Mesodermal cell (in vitro differentiated cells): ENCODE results near the gene GATAD2A. TPM values are rescaled to one million over a fixed set of nuclear protein-coding genes. Genes with fewer than 3 reads are reported as not detected.

ENCODE experiments used
- H3K27ac ChIP-seq: 2 replicates; pipeline ENCODE4 v1.7.0; 2013; ENCODE audit warnings: mild to moderate bottlenecking, low read depth, low read length, moderate library complexity; ENCODE audit not compliant: severe bottlenecking
- H3K36me3 ChIP-seq: 2 replicates; pipeline ENCODE4 v1.7.1; 2013; ENCODE audit warnings: mild to moderate bottlenecking, low read length, moderate library complexity; ENCODE audit not compliant: control insufficient read depth, insufficient read depth
- H3K4me1 ChIP-seq: one replicate; pipeline ENCODE4 v1.7.1; 2013; ENCODE audit warnings: mild to moderate bottlenecking, low read length; ENCODE audit not compliant: insufficient read depth, control insufficient read depth, poor library complexity, severe bottlenecking
- H3K4me3 ChIP-seq: 2 replicates; pipeline ENCODE4 v1.7.0; 2013; ENCODE audit warnings: low read length, control low read depth, mild to moderate bottlenecking; ENCODE audit not compliant: insufficient read depth, poor library complexity, severe bottlenecking; ENCODE audit errors: extremely low read depth
- H3K9me3 ChIP-seq: 2 replicates; pipeline ENCODE4 v1.7.1; 2013; ENCODE audit warnings: mild to moderate bottlenecking, low read length, moderate library complexity; ENCODE audit not compliant: control insufficient read depth
- WGBS, 2 experiments: methylation state at CpG; one replicate each; pipeline ENCODE4 v1.1.5; 2013; ENCODE audit warnings: missing lambda C conversion rate in 2 of 2; ENCODE audit not compliant: insufficient coverage in 2 of 2; 5-methylcytosine and 5-hydroxymethylcytosine counted together
- polyA plus RNA-seq, 2 experiments: library from polyadenylated mRNA; stranded (reverse); fragments of 50-300 nt; gene quantifications; one replicate each; pipeline ENCODE4 v1.2.3, GENCODE V29; 2013

Gene GATAD2A, protein sequence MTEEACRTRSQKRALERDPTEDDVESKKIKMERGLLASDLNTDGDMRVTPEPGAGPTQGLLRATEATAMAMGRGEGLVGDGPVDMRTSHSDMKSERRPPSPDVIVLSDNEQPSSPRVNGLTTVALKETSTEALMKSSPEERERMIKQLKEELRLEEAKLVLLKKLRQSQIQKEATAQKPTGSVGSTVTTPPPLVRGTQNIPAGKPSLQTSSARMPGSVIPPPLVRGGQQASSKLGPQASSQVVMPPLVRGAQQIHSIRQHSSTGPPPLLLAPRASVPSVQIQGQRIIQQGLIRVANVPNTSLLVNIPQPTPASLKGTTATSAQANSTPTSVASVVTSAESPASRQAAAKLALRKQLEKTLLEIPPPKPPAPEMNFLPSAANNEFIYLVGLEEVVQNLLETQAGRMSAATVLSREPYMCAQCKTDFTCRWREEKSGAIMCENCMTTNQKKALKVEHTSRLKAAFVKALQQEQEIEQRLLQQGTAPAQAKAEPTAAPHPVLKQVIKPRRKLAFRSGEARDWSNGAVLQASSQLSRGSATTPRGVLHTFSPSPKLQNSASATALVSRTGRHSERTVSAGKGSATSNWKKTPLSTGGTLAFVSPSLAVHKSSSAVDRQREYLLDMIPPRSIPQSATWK
- 59.4 TPM for polyA plus RNA-seq (2013, experiment 1 of 2)
- 55.6 TPM for polyA plus RNA-seq (2013, experiment 2 of 2)

DNA sequence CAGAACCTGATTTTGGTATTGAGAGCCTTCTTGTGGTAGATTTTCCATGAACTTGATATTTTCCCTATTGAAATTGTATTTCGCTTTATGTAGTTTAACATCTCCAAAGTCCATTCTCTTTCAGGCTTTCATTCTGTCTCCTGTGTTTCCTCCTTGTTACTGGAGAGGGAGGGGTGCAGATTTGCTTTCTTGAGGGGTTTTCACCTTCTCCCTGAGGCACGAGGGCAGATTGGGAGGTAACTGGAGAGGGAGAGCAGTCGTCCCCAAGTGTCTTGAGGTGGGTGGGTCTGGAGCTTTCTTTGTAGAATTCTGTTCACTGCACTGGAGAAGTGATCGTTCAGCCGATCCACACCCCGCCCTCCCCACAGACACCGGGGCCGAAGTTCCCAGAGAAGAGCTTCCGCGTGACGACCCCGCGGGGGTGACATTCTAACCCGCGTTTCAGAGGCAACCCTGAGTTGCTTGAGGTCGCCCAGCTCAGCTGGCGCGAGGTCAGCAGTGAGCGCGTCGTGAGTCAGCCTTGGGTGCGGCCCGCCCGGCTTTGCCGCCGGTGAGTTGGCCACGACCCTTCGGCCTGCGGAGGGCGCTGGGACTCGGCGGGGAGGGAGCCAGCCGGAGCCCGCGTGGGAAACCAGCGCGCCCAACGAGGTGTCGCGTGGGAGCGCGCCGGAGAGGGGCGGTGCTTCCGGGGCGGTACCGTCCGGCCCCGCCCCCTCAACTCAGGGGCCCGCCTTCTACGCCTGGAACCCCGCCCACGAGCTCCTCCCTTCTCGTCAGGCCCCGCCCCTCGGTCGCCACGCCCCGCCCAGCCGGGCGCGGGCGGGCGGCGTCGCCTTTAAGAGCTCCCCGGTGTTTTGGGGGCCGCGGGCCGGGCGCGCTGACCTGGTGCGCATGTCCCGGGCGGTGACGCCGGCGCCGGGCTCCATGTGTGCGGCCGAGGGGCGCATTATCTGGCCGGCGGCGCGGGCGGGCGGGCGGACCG is at the start of gene GATAD2A:
Gene GATAD2A, plus strand, starts transcription at position 797 of the 982 bp plus-strand sequence. CDS start 59,671 bp downstream, outside the sequence.
- peak within 1 kb of the TSS; percentile 88 for H3K27ac ChIP-seq
- no peaks in the 10 kb centered on the region for H3K9me3 ChIP-seq
- WGBS, 2 experiments, result 1 to 2% methylated on average over 49 to 61 of the region's 90 CpGs
- peaks cover 36% of the 10 kb centered on the region for H3K4me1 ChIP-seq
- peak within 1 kb of the TSS; percentile 69 for H3K4me3 ChIP-seq
- peaks cover 4% of the 10 kb centered on the region for H3K36me3 ChIP-seq

DNA sequence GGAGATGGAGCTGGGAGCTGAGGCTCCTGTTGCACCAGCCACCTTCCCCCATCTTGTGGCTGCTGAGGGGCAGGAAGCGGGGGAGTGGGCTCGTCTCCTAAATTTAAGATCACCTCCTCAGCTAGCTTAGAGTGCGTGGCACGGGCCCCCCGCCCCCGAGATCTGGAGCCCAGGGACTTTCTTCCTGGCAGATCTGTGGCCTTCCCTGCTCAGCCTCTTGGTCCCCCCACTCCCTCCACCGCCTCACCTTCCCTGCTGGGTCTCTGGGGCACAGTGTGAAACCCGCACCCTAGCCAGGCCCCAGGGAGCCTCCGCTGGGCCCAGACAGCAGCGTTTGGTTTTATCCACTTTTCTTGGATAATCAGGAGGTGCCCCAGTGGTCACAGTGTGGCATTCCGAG is 49.0 kb upstream of the GATAD2A start:
- 92 to 100% methylated on average over 7 to 8 of the region's 11 CpGs for WGBS, 2 experiments
- Histone ChIP-seq H3K4me3 (no peak overlapping the region), H3K36me3 (peaks cover 62% of the 10 kb centered on the region), H3K4me1 (no peaks in the 10 kb centered on the region), H3K27ac (no peak overlapping the region), H3K9me3 (no peaks in the 10 kb centered on the region)

DNA sequence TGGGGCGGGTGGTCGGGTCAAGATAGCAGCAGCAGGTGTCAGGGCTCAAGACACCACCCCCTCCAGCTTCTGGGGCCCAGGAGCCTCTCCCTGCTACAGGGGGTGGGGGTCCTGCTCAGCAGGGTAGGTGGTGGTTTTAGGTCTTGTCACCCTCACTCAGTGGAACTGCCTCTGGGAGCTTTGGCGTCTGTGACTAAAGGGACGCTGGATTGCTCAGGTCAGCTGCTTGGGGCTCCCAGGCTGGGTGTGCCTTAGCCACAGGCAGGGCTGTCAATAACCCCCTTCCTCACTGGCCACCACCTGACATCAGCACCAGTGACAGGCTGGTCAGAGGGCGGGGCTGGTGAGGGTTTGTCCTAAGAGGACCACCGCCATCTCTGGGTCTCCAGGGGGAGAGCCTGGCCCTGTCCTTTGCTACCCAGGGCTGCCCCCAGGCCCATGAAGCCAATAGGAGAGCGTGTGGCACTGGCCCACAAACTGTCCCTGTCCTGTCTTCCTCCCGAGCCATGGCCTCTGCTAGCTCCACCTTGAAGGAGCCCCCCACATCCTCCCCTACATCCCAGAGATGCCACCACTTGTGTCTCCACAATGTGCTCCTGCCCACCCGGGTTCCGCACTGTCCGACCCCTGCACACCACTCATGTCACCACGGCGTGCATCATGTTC is 48.4 kb upstream of the GATAD2A start:
- Histone ChIP-seq H3K36me3 (peaks cover 57% of the 10 kb centered on the region), H3K9me3 (no peaks in the 10 kb centered on the region), H3K27ac (no peak overlapping the region), H3K4me3 (no peak overlapping the region), H3K4me1 (no peaks in the 10 kb centered on the region)
- 91 to 95% methylated on average over 4 to 13 of the region's 13 CpGs for WGBS, 2 experiments

DNA sequence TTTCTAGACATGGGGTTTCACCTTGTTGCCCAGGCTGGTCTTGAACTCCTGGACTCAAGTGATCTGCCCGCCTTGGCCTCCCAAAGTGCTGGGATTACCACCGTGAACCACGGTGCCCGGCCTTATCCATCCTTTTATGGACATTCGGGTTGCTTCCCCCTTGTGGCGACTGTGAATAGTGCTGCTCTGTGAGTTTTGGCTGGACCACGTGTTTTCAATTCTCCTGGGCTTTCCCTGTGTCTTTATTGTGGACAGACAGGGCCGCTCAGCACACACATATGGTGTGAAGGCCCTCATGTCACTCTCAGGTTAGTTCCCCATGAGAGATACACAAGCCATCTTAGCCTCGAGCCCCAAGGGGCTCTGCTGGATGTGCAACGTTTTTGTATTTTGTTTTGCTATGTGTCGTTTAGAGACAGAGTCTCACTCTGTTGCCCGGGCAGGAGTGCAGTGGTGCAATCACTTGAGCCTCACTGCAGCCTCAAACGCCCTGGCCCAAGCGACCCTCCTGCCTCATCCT is 44.3 kb upstream of the GATAD2A start:
- Histone ChIP-seq H3K36me3 (peaks cover 17% of the 10 kb centered on the region), H3K4me3 (no peak overlapping the region), H3K27ac (no peak overlapping the region), H3K9me3 (no peaks in the 10 kb centered on the region), H3K4me1 (no peaks in the 10 kb centered on the region)
- 43 to 49% methylated on average over 13 to 14 of the region's 14 CpGs for WGBS, 2 experiments

DNA sequence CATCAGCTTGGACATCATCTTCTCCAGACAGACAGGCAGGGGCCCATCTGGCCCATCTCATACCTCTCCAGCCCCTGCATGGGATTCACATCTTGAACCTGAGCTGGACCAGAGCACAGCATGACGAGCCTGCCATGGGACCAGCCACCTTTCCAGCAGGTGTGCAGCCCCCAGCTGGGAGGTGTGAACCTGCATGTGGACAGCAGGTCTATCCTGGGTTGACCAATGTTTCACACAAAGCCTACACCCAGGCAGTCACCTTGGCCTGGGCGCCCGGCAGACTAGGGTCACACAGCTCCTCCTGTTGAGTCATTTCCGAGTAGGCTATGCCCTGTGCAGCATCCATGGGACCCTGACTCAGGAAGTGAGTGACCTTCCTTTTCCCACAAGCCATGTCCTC is 43.4 kb upstream of the GATAD2A start:
- Histone ChIP-seq H3K27ac (no peak overlapping the region), H3K4me1 (no peaks in the 10 kb centered on the region), H3K4me3 (no peak overlapping the region), H3K9me3 (no peaks in the 10 kb centered on the region), H3K36me3 (peaks cover 8% of the 10 kb centered on the region)
- 98 to 100% methylated on average over 3 to 4 of the region's 4 CpGs for WGBS, 2 experiments

DNA sequence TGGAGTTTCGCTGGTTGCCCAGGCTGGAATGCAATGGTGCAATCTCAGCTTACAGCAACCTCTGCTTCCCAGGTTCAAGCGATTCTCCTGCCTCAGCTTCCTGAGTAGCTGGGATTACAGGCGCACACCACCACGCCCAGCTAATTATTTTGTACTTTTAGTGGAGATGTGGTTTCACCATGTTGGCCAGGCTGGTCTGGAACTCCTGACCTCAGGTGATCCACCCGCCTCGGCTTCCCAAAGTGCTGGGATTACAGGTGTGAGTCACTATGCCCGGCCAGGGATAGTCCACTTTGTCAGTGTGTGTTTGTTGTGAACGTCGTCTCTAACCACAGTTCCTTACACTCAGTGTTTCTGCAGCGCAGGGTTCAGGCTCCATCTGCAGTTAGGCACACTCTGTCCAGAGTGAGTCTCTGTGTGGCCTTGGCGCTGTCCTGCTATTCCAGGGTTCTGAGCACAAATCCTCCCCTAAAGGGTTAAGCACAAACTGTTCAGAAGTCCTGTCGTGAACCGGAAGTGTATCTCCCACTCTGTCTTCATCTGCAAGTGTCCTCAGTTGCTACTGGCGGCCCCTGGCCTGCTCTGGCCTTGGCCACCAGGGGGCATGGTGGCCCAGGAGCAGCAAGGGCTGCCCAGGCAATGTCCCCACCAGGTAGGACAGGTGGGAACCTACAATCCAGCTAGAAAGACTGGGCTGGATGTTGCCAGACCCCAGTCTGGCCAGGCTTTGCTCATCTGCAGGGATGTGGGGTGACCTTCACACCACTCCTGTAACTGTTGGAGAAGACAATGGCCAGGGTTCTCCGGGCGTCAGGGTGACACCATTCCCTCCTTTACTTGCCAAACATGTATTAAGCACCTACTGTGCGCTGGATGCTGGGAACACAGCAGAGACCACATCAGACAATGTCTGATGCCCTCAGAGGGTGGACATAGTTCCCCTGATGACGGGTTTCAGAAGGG is 38.8 kb upstream of the GATAD2A start:
- Histone ChIP-seq H3K9me3 (no peaks in the 10 kb centered on the region), H3K36me3 (no peaks in the 10 kb centered on the region), H3K27ac (no peak overlapping the region), H3K4me1 (peaks cover 8% of the 10 kb centered on the region), H3K4me3 (no peak overlapping the region)
- WGBS, 2 experiments, result 59 to 62% methylated on average over 13 to 15 of the region's 18 CpGs

DNA sequence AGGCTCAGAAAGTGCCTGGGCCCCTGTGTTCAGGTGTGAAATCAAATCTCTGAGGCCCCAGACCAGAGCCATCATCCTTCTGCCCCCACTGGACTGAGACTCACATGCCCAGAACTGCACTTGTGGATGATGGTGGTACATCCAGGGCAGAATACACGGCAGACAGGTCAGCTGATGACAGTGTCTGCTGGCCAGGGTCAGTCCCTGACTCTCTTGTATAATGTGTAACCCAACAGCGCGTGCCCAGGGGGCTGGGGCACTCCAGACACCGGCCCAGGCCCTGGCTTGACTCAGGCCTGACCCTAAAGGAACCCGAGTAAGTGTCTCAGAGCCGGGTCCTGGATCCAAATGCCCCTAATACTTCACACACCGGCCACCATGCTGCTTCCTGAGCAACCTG is 37.4 kb upstream of the GATAD2A start:
- Histone ChIP-seq H3K4me3 (no peak overlapping the region), H3K4me1 (peaks cover 8% of the 10 kb centered on the region), H3K9me3 (no peaks in the 10 kb centered on the region), H3K27ac (no peak overlapping the region), H3K36me3 (no peaks in the 10 kb centered on the region)
- WGBS, 2 experiments, result 85 to 92% methylated on average over 7 of the region's 7 CpGs

DNA sequence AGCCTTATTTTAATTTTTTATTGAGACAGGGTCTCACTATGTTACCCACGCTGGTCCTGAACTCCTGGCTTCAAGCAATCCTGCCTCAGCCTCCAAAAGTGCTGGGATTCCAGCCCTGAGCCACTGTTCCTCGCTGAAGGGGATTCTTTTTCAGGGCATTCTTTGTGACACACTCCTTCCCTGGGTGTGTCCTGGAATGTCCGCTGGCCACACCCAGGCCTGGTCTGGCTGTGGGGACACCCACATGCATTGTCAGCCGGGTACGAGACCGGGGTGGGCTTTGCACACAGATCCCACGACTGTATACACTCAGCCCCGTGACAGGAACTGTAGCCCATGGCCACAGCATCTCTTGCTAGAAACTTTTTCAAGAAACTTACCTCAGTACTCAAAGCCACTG is 34.4 kb upstream of the GATAD2A start:
- Histone ChIP-seq H3K36me3 (no peaks in the 10 kb centered on the region), H3K27ac (no peak overlapping the region), H3K9me3 (no peaks in the 10 kb centered on the region), H3K4me3 (no peak overlapping the region), H3K4me1 (peaks cover 8% of the 10 kb centered on the region)
- 81 to 95% methylated on average over 8 of the region's 8 CpGs for WGBS, 2 experiments

DNA sequence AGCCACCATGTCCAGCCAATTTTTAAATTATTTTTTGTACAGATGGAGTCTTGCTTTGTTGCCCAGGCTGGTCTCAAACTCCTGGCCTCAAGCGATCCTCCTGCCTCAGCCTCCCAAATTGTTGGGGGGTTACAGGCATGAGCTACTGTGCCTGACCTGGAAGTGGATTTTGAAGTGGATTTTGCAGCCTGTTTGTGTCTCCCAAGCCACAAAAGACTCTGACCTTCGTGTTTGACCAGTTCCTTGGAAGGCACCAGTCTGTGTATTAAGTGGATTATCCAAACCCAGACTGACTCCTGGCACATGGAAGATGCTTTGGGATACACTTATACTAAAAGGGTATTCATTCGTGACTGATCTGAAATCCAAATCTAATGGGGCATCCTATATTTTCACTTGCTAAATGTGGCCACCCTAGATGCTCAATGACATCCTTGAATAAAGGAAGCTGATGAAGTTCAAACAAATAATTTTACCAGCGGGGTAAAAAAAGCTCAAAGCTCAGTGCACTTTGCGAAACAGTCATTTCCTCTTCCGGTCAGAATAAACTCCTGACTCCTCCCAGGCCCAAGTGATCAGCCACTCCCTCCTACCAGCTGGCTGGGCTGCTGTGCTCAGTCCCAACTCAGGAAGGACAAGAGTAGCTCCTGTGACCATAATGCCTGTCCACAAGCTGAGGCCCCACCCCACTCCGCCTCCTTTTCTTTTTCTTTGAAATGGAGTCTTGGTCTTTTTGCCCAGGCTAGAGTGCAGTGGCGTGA is 32.6 kb upstream of the GATAD2A start:
- Histone ChIP-seq H3K9me3 (no peaks in the 10 kb centered on the region), H3K36me3 (no peaks in the 10 kb centered on the region), H3K27ac (no peak overlapping the region), H3K4me3 (no peak overlapping the region), H3K4me1 (peaks cover 8% of the 10 kb centered on the region)
- WGBS, 2 experiments, result 73 to 82% methylated on average over 6 to 7 of the region's 8 CpGs
